GM21717 (cell line): ENCODE data around the gene STAC.

Source experiments
- ATAC-seq: cut with Tn5 transposase; IDR thresholded peaks from one replicate; pipeline ENCODE4 v1.9.1; 2021; ENCODE audit warnings: mild to moderate bottlenecking, moderate library complexity; ENCODE audit not compliant: unreplicated experiment

STAC gene, protein sequence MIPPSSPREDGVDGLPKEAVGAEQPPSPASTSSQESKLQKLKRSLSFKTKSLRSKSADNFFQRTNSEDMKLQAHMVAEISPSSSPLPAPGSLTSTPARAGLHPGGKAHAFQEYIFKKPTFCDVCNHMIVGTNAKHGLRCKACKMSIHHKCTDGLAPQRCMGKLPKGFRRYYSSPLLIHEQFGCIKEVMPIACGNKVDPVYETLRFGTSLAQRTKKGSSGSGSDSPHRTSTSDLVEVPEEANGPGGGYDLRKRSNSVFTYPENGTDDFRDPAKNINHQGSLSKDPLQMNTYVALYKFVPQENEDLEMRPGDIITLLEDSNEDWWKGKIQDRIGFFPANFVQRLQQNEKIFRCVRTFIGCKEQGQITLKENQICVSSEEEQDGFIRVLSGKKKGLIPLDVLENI

DNA sequence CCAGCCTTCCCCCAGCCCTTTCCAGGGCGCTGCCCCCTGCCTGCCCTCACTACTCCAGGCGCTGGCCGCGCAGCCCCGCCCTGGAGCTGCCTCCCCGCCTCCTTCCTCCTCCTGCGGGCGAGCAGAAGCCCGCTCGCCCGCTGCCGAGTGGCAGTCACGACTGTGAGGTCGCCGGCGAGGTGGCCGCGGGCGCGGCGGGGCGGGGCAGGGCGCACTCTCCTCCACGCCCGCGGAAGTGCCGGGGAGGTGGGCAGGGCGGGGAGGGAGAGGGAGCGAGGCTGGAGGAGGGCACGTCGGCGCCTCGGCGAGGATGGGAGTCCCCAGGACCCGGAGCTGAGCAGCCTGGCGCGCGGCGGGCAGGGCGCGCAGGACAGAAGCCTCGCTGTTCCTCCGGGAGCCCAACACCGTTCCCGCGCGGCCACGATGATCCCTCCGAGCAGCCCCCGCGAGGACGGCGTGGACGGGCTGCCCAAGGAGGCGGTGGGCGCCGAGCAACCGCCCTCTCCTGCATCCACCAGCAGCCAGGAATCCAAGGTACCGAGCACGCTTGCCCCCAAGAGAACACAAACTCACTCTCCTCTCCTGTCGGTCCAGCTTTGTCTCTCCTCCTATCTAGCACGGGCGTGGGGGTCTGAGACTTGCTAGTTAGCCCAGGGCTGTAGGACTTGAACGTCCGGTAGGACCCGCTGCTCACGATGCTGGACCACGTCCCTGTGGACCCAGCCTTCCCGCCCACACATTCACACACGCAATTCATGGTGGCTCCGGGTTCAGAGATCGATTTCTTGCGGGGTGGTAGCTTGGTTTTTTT lies at the start of gene STAC:
Gene STAC (plus strand): TSS at position 284 of the 811 bp plus-strand sequence. CDS start 140 bp downstream, at position 424.
- no peak for ATAC-seq

DNA sequence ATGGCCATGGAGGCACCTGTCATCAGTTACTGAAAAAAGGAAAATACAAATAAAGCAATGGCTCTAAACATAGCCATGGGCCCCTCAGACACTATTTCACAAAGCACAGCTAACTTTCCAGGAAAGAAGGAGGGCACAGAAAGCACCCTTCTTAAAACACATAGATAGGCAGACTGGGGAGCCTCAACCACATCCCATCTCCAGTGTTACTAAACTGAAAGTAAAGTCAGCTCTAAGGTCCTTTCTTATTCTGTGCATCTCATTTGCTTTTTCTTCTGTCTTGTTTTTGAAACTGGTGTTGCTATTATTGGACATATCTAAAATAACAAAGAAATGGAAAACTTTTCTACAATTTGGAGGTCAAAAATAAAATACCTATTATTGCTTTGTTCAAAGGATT lies 48.2 kb upstream of the STAC start:
- no peak for ATAC-seq

DNA sequence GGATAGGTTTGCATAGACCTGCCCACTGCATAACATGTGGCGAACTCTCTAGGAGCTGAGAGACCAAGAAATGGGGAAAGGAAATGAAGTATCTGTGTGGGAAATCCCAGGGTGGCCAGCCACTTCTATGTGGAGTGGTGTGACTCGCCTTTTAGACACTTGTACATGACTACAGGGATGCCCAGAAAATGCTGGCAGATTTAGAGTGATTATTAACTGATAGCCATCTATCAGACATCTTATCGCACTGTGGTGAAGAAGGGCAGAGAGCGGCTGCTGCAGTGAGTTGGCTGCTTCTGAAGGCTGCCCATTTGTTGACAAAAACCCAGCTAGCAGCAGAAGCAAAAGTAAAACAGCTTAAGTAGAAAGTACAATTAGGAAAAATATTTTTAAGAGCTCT lies 18.1 kb upstream of the STAC start:
- ATAC-seq = no peak

GRCh38 chr3:36362973-36363372 lies 17.3 kb upstream of the STAC start:
- no peak for ATAC-seq

GRCh38 chr3:36364260-36364659 lies 16.0 kb upstream of the STAC start:
- ATAC-seq = no peak

- ATAC-seq = no peak
These were observed 14.5 kb upstream of the STAC start for GRCh38 chr3:36365829-36366228.

- no peak for ATAC-seq
These were observed 14.0 kb upstream of the STAC start for GRCh38 chr3:36366308-36366707.

DNA sequence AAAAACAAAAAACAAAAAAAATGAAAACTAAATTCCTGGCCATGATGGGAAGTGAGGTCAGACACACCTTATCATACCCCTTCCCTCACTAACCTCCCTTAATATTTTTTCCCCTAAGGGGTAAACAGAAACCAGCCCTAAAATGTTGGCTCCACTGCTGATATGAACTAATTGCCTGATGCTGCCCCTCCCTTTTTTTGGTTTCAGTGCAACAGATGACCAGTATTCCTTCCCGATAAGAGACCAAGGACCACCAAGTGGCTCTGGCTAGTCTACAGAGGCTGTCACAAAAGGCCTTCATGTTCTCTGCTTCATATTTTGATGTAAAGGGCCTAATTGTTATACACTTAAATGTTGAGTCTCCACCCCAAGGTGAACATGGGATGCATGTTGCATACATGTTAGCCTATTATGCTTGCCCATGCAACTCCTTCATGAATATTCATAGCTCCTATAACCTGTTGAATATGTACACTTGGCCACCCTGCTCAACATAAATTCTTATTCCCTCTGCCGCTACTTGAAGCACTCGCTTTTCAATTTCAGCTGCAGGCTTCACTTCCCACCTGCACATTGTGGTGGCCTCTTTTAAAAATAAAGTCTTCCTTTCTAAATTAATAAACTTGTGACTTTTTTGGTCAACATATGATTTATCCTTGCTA lies 12.3 kb upstream of the STAC start:
- no peak for ATAC-seq

DNA sequence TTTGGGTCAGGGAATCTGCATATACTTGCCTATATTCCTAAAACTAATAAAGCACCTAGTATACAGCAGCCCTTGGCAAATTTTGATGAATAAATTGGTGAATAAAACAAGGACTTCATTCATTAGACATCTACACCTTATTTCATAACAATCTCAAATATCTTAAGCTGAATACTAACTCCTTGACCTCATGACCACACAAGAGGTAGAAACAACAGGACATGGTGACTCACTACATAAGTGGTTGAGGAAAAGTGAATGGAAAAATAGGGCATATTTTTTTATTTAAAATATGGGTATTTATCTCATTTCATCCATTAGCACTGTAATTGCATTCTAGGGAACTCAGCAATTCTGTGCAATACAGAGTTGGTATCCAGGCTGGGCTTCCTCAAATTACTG lies 7.8 kb upstream of the STAC start:
- ATAC-seq = no peak

DNA sequence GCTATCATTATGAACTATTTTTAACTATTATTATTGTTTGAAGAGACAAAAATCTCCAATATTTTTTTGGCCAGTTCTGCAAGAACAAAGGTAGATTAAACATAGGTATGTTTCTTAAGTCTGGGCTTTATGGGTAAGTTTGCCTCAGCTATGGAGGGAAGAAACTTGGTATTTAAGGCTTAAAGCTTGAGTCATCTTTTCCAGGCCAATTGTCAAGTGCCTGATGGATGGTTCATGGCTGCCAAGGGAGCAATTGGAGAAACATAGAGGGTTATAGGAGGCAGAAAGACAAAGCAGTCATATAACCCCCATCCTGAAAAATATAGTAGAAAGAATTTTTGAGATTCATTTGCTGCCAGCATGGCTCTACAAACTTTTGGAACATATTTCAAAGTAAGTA lies 7.2 kb upstream of the STAC start:
- no peak for ATAC-seq

DNA sequence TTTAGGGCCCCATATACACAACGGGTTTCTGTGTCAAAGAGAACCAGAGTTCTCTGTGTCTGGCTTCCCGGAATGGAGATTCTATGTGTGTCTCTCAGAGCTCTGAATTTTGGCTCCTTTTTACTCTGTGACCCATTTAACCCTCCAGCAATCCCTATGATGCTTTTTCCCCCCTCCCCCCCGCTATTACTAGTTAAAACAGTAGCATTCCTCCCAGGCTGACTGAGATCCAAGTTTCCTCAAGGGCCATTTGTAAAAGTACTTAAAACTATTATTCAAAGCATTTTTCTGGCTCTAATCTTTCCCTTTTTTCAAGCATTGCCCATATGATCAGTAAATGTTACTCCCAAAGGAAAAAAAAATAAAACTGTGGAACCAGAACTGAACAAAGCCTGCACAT lies 6.6 kb upstream of the STAC start:
- ATAC-seq = no peak

DNA sequence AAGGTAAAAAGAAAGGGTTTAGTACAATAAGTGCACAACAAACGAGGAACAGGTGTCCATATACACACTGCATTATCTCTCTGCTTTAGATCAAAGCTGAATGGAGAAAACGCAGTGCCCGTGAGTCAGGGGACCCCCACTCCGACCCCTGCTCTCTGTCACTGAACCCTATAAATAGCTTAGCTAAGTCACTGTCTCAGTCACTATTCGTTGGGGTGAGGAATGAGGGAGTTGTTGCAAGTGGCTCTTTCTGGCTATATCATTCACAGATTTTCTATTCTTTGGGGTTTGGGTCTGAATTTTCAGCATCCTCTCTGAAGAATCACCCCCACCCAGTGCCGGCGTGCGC lies 458 bp upstream of the STAC start:
- ATAC-seq = no peak

GRCh38 chr3:36381311-36381956 lies 1.1 kb downstream of the STAC start:
- no peak for ATAC-seq

- no peak for ATAC-seq
These were observed 13.3 kb downstream of the STAC start for GRCh38 chr3:36393563-36393962.

DNA sequence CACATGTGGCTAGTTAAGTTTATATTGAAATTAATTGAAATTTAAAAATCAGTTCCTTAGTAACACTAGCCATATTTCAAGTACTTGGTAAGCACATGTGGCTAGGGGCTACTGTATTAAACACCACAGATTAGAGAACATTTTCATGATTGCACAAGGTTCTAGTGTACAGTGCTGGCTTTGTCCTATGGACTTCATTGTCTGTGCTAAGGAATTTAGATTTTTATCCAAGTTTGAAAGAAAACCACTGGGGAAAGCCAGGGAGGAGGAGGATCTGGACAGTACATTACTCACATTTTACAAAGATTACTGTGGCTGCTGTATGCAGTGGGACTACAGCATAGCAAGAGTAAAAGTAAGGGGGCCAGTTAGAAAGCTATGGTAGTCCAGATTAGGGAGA lies 13.9 kb downstream of the STAC start:
- no peak for ATAC-seq

GRCh38 chr3:36397841-36398240 lies 17.5 kb downstream of the STAC start:
- ATAC-seq = no peak

- no peak for ATAC-seq
These were observed 19.6 kb downstream of the STAC start for GRCh38 chr3:36399933-36400332.

GRCh38 chr3:36401056-36401455 lies 20.8 kb downstream of the STAC start:
- no peak for ATAC-seq

DNA sequence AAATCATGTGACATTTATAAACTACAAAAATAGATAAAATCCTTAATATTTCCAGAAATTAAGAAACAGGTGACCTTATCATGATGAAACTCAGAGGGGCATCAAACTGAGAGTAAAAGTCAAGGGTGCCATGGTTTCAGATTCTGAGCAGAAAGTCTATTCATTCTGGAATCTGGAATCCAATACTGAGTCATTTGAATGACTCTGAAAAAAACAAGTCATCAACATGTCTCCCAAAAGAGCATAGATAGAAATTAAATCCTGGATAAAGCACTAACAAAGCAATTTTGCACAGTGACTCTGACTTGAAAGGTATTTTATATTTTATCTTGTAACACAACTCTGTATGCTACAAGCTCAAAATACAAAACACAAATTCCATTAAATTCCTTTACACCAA lies 23.4 kb downstream of the STAC start:
- ATAC-seq = no peak

DNA sequence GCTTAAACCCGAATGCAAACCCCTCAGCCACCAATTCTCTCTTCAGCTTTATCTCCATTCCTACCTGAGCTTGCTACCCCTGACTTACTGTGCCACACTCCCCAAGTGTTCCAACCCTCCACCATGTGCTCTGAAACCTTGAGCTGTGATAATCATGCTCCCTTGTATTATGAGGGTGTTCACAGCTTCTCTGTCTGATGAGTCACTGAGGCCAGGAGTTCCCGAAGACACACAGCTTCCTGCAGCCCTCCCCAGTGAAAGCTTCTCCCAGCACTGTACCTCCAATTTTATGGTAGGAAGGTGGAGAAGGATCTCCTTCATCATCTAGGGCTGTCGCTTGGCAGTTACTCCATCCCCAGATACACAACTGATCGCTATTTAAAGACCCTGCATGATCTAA lies 24.9 kb downstream of the STAC start:
- ATAC-seq = no peak

GRCh38 chr3:36408146-36408545 lies 27.8 kb downstream of the STAC start:
- no peak for ATAC-seq
